OCI-LY3 (cell line): ENCODE results near the gene LRWD1.

Source experiments
- H2AFZ ChIP-seq: fragments of 200-600, 300-600 bp; shearing (Covaris generic); 2 replicates; pipeline ENCODE4 v1.6.0; 2014; ENCODE audit warnings: antibody characterized with exemption, low read depth, low read length
- H3K27ac ChIP-seq: fragments of 200-600, 300-600 bp; sonication (generic); 2 replicates; pipeline ENCODE4 v1.5.1; 2014; ENCODE audit warnings: mild to moderate bottlenecking, low read length, moderate library complexity, mixed read lengths
- H3K27me3 ChIP-seq: fragments of 200-600, 300-600 bp; sonication (generic); 2 replicates; pipeline ENCODE4 v1.6.1; 2014; ENCODE audit warnings: low read depth, low read length, mixed read lengths
- H3K36me3 ChIP-seq: fragments of 200-600, 300-600 bp; sonication (generic); replicated peaks from 2 replicates; pipeline ENCODE3; 2014; ENCODE audit warnings: low read depth, low read length, mixed read lengths
- H3K4me1 ChIP-seq: fragments of 300-600, 200-600 bp; sonication (generic); 2 replicates; pipeline ENCODE4 v1.6.1; 2014; ENCODE audit warnings: low read length, mixed read lengths
- H3K4me2 ChIP-seq: fragments of 200-600, 300-600 bp; sonication (generic); 2 replicates; pipeline ENCODE4 v1.6.1; 2014; ENCODE audit warnings: low read length, mixed read lengths
- H3K4me3 ChIP-seq: fragments of 300-600, 200-600 bp; sonication (generic); 2 replicates; pipeline ENCODE4 v1.5.1; 2014; ENCODE audit warnings: antibody characterized with exemption, mild to moderate bottlenecking, low read length, moderate library complexity
- H3K79me2 ChIP-seq: fragments of 300-600, 200-600 bp; shearing (Covaris generic); 2 replicates; pipeline ENCODE4 v1.6.1; 2014; ENCODE audit warnings: mild to moderate bottlenecking, low read length, mixed read lengths
- H3K9ac ChIP-seq: fragments of 300-600, 200-600 bp; shearing (Covaris generic); 2 replicates; pipeline ENCODE4 v1.6.0; 2014; ENCODE audit warnings: mild to moderate bottlenecking, low read length, moderate library complexity
- H3K9me3 ChIP-seq: fragments of 200-600, 300-600 bp; shearing (Covaris generic); 2 replicates; pipeline ENCODE4 v1.6.1; 2014; ENCODE audit warnings: low read length, mixed read lengths; ENCODE audit not compliant: insufficient read depth
- H4K20me1 ChIP-seq: fragments of 200-600, 300-600 bp; sonication (generic); 2 replicates; pipeline ENCODE4 v1.6.1; 2016; ENCODE audit warnings: low read length, mixed read lengths; ENCODE audit not compliant: insufficient read depth
- CTCF ChIP-seq: fragments of 200-600, 300-600 bp; sonication (generic); IDR thresholded peaks from 2 replicates; pipeline ENCODE4 v1.5.1; 2014; ENCODE audit warnings: antibody characterized with exemption, low read length, low read depth
- EZH2phosphoT487 ChIP-seq: fragments of 200-600 bp; shearing (Covaris generic); IDR thresholded peaks from 2 replicates; pipeline ENCODE4 v1.6.1; 2018; ENCODE audit warnings: antibody characterized with exemption, mixed run types, low read depth

The LRWD1 gene

GRCh38 chr7:102434039-102434486, 30.7 kb upstream of the LRWD1 start:
- Histone ChIP-seq H3K27me3 (no peaks in the 10 kb centered on the region), H3K27ac (peak overlapping the region; percentile 82), H3K79me2 (peaks cover 47% of the 10 kb centered on the region), H3K4me2 (peak overlapping the region; percentile 98), H2AFZ (no peak overlapping the region), H3K9ac (peak overlapping the region; percentile 99), H3K4me3 (peak overlapping the region; percentile 91), H4K20me1 (no peaks in the 10 kb centered on the region), H3K4me1 (peaks cover 40% of the 10 kb centered on the region), H3K9me3 (no peaks in the 10 kb centered on the region), H3K36me3 (peaks cover 20% of the 10 kb centered on the region)
- TF ChIP-seq EZH2phosphoT487 (no peak), CTCF (no peak)

DNA sequence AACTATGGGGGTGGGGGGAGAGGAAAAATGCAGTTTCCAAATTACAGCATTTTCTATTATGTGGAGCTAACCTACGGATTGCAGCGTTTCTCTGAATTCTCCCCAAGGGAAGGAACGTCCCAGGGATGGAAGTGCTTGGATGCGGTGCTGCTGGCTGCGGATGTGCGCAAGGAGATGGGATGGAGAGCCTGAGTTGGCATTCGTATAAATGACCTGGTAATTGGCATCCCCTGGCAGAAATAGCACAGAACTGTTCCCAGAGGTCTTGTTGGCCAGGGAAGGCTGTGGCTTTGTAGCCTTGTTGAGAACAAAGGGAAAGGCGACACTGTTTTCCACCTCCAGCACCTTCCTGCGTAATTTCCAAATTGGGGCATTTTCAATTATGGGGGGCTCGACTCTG, 28.7 kb upstream of the LRWD1 start:
- peaks cover 26% of the 10 kb centered on the region for H3K36me3 ChIP-seq
- H3K27ac ChIP-seq, result no peak overlapping the region
- no peaks in the 10 kb centered on the region for H3K27me3 ChIP-seq
- no peak overlapping the region for H2AFZ ChIP-seq
- H3K9me3 ChIP-seq, result no peaks in the 10 kb centered on the region
- H3K79me2 ChIP-seq, result peaks cover 48% of the 10 kb centered on the region
- no peak overlapping the region for H3K9ac ChIP-seq
- TF ChIP-seq EZH2phosphoT487 (no peak), CTCF (no peak)
- H3K4me2 ChIP-seq, result no peak overlapping the region
- peaks cover 34% of the 10 kb centered on the region for H3K4me1 ChIP-seq
- no peak overlapping the region for H3K4me3 ChIP-seq
- no peaks in the 10 kb centered on the region for H4K20me1 ChIP-seq

DNA sequence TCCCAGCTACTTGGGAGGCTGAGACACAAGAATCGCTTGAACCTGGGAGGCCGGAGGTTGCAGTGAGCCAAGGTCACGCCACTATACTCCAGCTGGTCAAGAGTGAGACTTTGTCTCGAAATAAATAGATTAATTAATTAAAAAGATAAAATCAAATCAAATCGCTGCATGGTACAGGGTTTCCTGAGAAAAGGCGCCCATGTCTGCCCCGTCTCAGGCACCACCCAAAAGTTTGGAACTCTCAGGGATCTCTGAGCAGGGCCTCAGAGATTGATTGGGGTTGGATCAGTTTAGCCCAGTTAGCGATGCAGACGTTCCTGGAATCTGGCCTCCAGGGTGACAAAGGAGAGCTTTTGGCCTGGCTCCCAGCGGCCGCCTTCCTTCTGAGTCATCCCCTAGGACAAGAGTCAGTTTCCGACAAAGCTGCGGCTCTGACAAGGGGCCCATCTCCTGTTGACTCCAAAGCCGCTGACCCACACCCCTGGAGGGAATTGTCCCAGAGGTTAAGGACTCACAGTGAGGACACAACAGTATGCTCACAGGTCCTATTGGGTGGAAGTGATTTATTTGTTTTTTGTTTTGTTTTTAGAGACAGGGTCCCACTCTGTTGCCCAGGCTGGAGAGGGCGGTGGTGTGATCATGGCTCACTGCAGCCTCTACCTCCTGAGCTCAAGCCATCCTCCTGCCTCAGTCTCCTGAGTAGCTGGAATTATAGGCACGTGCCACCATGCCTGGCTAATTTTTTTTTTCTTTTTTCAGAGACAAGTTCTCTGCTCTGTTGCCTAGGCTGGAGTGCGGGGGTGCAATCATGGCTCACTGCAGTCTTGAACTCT, 24.6 kb upstream of the LRWD1 start:
- no peak overlapping the region for H3K9ac ChIP-seq
- no peaks in the 10 kb centered on the region for H3K27me3 ChIP-seq
- no peak overlapping the region for H3K4me2 ChIP-seq
- H2AFZ ChIP-seq, result no peak overlapping the region
- H3K4me1 ChIP-seq, result peaks cover 32% of the 10 kb centered on the region
- H3K27ac ChIP-seq, result 0 out of 2 replicates have a peak overlapping the region, but pooled peaks have one; percentile 94
- H3K36me3 ChIP-seq, result peaks cover 36% of the 10 kb centered on the region
- no peak overlapping the region for H3K4me3 ChIP-seq
- H3K79me2 ChIP-seq, result peaks cover 33% of the 10 kb centered on the region
- H4K20me1 ChIP-seq, result no peaks in the 10 kb centered on the region
- TF ChIP-seq CTCF (no peak), EZH2phosphoT487 (no peak)
- peaks cover 3% of the 10 kb centered on the region; the same call in 1 of the 2 replicates for H3K9me3 ChIP-seq

- H3K4me1 ChIP-seq, result peaks cover 39% of the 10 kb centered on the region
- H3K9me3 ChIP-seq, result peaks cover 3% of the 10 kb centered on the region; the same call in 1 of the 2 replicates
- peak overlapping the region; percentile 25; the same call in 1 of the 2 replicates for H3K9ac ChIP-seq
Measured at GRCh38 chr7:102444961-102445673, 19.7 kb upstream of the LRWD1 start.

More at GRCh38 chr7:102444961-102445673, 19.7 kb upstream of the LRWD1 start:
- peaks cover 2% of the 10 kb centered on the region; the same call in 1 of the 2 replicates for H3K79me2 ChIP-seq
- H2AFZ ChIP-seq, result no peak overlapping the region
- no peaks in the 10 kb centered on the region for H4K20me1 ChIP-seq
- H3K27me3 ChIP-seq, result no peaks in the 10 kb centered on the region
- TF ChIP-seq CTCF, result no peak
- TF ChIP-seq EZH2phosphoT487, result no peak
- H3K36me3 ChIP-seq, result peaks cover 39% of the 10 kb centered on the region
- peak overlapping the region; percentile 59 for H3K4me2 ChIP-seq
- H3K27ac ChIP-seq, result 0 out of 2 replicates have a peak overlapping the region, but pooled peaks have one; percentile 6
- H3K4me3 ChIP-seq, result no peak overlapping the region
